K562 (cell line): ENCODE measurements around the gene ZNF581. TPM values are rescaled to one million over a fixed set of nuclear protein-coding genes. Genes with fewer than 3 reads are reported as not detected.

Experiments
- ATAC-seq: fragments of 200-7000 bp; cut with Tn5 transposase; 3 replicates; pipeline ENCODE4 v1.9.1; 2020; ENCODE audit warnings: moderate library complexity
- BruUV-seq: library from RNA; stranded (reverse); fragments of 400-500 nt; replicated peaks from 2 replicates; lab custom pipeline; 2021; lab: Mats Ljungman, UMichigan
- CTCF ChIA-PET: fragments of 300-600 bp; formaldehyde crosslinking; extraction: SDS; loops from one replicate; lab custom pipeline; 2021; ENCODE audit warnings: low intra/inter-chr PET ratio; lab: Yijun Ruan, JAX
- POLR2A ChIA-PET: fragments of 300-600, 350-650 bp; sonication (Branson Sonifier 250); formaldehyde crosslinking; extraction: SDS; loops from one replicate; lab custom pipeline; 2021; ENCODE audit warnings: antibody characterized with exemption, inconsistent platforms; lab: Yijun Ruan, JAX
- DNase-seq, 4 experiments: peaks; one replicate each; pipeline versions ENCODE4 v3.0.0 to v3.0.0-alpha.2; 2011 to 2018; ENCODE audit warnings: low spot score in 3 of 4, mixed read lengths in 3 of 4; ENCODE audit errors: extremely low read depth in 1 of 4
- FAIRE-seq: peaks from 2 replicates; lab custom pipeline; 2011; peaks lifted over from hg19 to GRCh38; lab: Jason Lieb, UNC
- H2AFZ ChIP-seq: 2 replicates; pipeline ENCODE4 v1.6.0; 2011; ENCODE audit warnings: low read depth, low read length, control low read depth, inconsistent platforms
- H3K27ac ChIP-seq: fragments of 200-600 bp; 3 replicates; pipeline ENCODE4 v1.8.0; 2011; ENCODE audit warnings: low read depth, mild to moderate bottlenecking, control low read depth, inconsistent platforms, low read length, moderate library complexity, mixed read lengths; ENCODE audit errors: extremely low read depth
- H3K27me3 ChIP-seq, 2 experiments: fragments of 300-600 bp in 1 of 2; 2 replicates in 1 of 2; 3 replicates in 1 of 2; pipeline versions ENCODE4 v1.6.0 to v1.8.0; 2011; ENCODE audit warnings: inconsistent platforms in 2 of 2, low read length in 2 of 2, mild to moderate bottlenecking in 1 of 2, mixed read lengths in 1 of 2, moderate library complexity in 1 of 2; ENCODE audit not compliant: control insufficient read depth in 2 of 2, insufficient read depth in 2 of 2
- H3K36me3 ChIP-seq: fragments of 300-600 bp; 3 replicates; pipeline ENCODE4 v1.8.0; 2011; ENCODE audit warnings: mild to moderate bottlenecking, low read length, inconsistent platforms; ENCODE audit not compliant: control insufficient read depth, insufficient read depth
- H3K4me1 ChIP-seq, 2 experiments: fragments of 200-600 bp in 1 of 2; replicated peaks in 1 of 2; 2 replicates in 1 of 2; 3 replicates in 1 of 2; pipeline versions ENCODE4 v1.5.1 to v1.8.0; 2011; ENCODE audit warnings: inconsistent platforms in 2 of 2, low read length in 2 of 2, mild to moderate bottlenecking in 1 of 2, mixed read lengths in 1 of 2, moderate library complexity in 1 of 2; ENCODE audit not compliant: control insufficient read depth in 2 of 2, insufficient read depth in 2 of 2
- H3K4me2 ChIP-seq: 2 replicates; pipeline ENCODE4 v1.6.1; 2011; ENCODE audit warnings: low read length, control low read depth, inconsistent platforms, mixed read lengths; ENCODE audit not compliant: insufficient read depth
- H3K4me3 ChIP-seq: fragments of 200-600 bp; sonication (generic), shearing (Covaris generic); 2 replicates; pipeline ENCODE4 v1.5.1; 2016; ENCODE audit warnings: control low read depth, inconsistent platforms
- H3K79me2 ChIP-seq: fragments of 200-600 bp; 3 replicates; pipeline ENCODE4 v1.8.0; 2011; ENCODE audit warnings: low read length, inconsistent platforms; ENCODE audit not compliant: control insufficient read depth, insufficient read depth
- H3K9ac ChIP-seq, 2 experiments: 2 replicates each; pipeline versions ENCODE4 v1.6.0 to v1.6.1; 2011; ENCODE audit warnings: low read depth in 2 of 2, low read length in 2 of 2, control low read depth in 1 of 2, inconsistent platforms in 1 of 2, mild to moderate bottlenecking in 1 of 2, mixed read lengths in 1 of 2; ENCODE audit not compliant: insufficient read depth in 1 of 2
- H3K9me1 ChIP-seq: one replicate; pipeline ENCODE4 v1.6.0; 2011; ENCODE audit warnings: inconsistent platforms, mild to moderate bottlenecking, low read length, moderate library complexity; ENCODE audit not compliant: control insufficient read depth, insufficient read depth
- H3K9me3 ChIP-seq: replicated peaks from 2 replicates; pipeline ENCODE4 v1.5.1; 2011; ENCODE audit warnings: low read depth, low read length, inconsistent platforms; ENCODE audit not compliant: control insufficient read depth, insufficient read depth
- H4K20me1 ChIP-seq: replicated peaks from 2 replicates; pipeline ENCODE4 v1.6.1; 2011; ENCODE audit warnings: low read length, inconsistent platforms, mixed read lengths; ENCODE audit not compliant: control insufficient read depth, insufficient read depth
- CBX1 ChIP-seq: sonication (generic); IDR thresholded peaks from 2 replicates; pipeline ENCODE4 v1.6.1; 2016; ENCODE audit warnings: antibody characterized with exemption, low read depth, mild to moderate bottlenecking
- CHD1 ChIP-seq: fragments of 200-600 bp; sonication (generic); IDR thresholded peaks from one replicate; pipeline ENCODE4 v1.6.1; 2012; ENCODE audit warnings: mild to moderate bottlenecking, moderate library complexity, low read length, inconsistent platforms
- CTCFL ChIP-seq: IDR thresholded peaks from 2 replicates; pipeline ENCODE4 v1.6.1; 2011; ENCODE audit warnings: borderline replicate concordance, low read depth, mild to moderate bottlenecking, moderate library complexity, low read length; ENCODE audit not compliant: insufficient read depth, poor library complexity, severe bottlenecking
- ETS1 ChIP-seq: conservative IDR thresholded peaks from 2 replicates; pipeline ENCODE4 v1.6.1; 2011; ENCODE audit warnings: low read depth, mild to moderate bottlenecking, low read length; ENCODE audit not compliant: control insufficient read depth
- ETV5 ChIP-seq: sonication (generic); formaldehyde crosslinking; IDR thresholded peaks from 2 replicates; pipeline ENCODE4 v1.4.0; 2020; ENCODE audit warnings: low read depth, mild to moderate bottlenecking, missing genetic modification reagents
- ETV6 ChIP-seq, 3 experiments: fragments of 150-350 bp in 1 of 3; sonication (generic) in 1 of 3; formaldehyde crosslinking in 1 of 3; IDR thresholded peaks; 2 replicates each; pipeline versions ENCODE4 v1.6.1 to v1.8.0; 2014 to 2022; ENCODE audit warnings: borderline replicate concordance in 2 of 3, low read depth in 2 of 3, antibody characterized with exemption in 1 of 3, low read length in 1 of 3, mild to moderate bottlenecking in 1 of 3, missing genetic modification reagents in 1 of 3
- GATAD2B ChIP-seq: fragments of 450-650 bp; IDR thresholded peaks from 2 replicates; pipeline ENCODE4 v1.6.1; 2017; ENCODE audit warnings: mild to moderate bottlenecking, borderline replicate concordance
- HOMEZ ChIP-seq: fragments of 250-450 bp; sonication (Bioruptor Pico); IDR thresholded peaks from 2 replicates; pipeline ENCODE4 v1.4.0; 2020; ENCODE audit warnings: mild to moderate bottlenecking, moderate library complexity
- MBD2 ChIP-seq: sonication (generic); IDR thresholded peaks from 2 replicates; pipeline ENCODE4 v1.6.1; 2016; ENCODE audit warnings: low read depth, borderline replicate concordance
- MCM5 ChIP-seq: fragments of 450-650 bp; IDR thresholded peaks from 2 replicates; pipeline ENCODE4 v1.6.1; 2016; ENCODE audit warnings: low read depth
- MEF2A ChIP-seq: IDR thresholded peaks from 2 replicates; pipeline ENCODE4 v1.6.1; 2011; ENCODE audit warnings: low read depth, mild to moderate bottlenecking, low read length, moderate library complexity; ENCODE audit not compliant: control insufficient read depth
- ZBTB12 ChIP-seq: fragments of 250-450 bp; sonication (Bioruptor Pico); IDR thresholded peaks from 2 replicates; pipeline ENCODE4 v1.4.0; 2020
- ZNF121 ChIP-seq: sonication (generic); formaldehyde crosslinking; conservative IDR thresholded peaks from 2 replicates; pipeline ENCODE4 v1.8.0; 2022; ENCODE audit warnings: missing genetic modification reagents
- ZNF146 ChIP-seq: IDR thresholded peaks from one replicate; pipeline ENCODE4 v1.6.1; 2018; ENCODE audit warnings: missing compliant biosample characterization; ENCODE audit not compliant: unreplicated experiment
- ZNF41 ChIP-seq: fragments of 250-450 bp; sonication (Bioruptor Pico); conservative IDR thresholded peaks from 2 replicates; pipeline ENCODE4 v1.4.0; 2020; ENCODE audit warnings: mild to moderate bottlenecking
- WGBS: fragments of 100-300 bp; shearing (Covaris generic); methylation state at CpG from one replicate; pipeline ENCODE4 v1.1.6; 2016; ENCODE audit warnings: low coverage, mixed read lengths; ENCODE audit not compliant: insufficient coverage; ENCODE audit errors: missing lambda C conversion rate; 5-methylcytosine and 5-hydroxymethylcytosine counted together
- in situ Hi-C: fragments of 300-500 bp; cut with MboI; formaldehyde crosslinking; loops from 4 replicates; pipeline ENCODE4 v1.15.0; 2018; ENCODE audit warnings: inconsistent platforms, mixed read lengths
- intact Hi-C: fragments of 100-400 bp; cut with micrococcal nuclease; formaldehyde crosslinking; loops from 2 replicates; pipeline ENCODE4 v1.14.2; 2022
- polyA plus RNA-seq, 8 experiments: library from polyadenylated mRNA; depleted of rRNA in 4 of 8; stranded (reverse) in 5 of 8; unstranded in 3 of 8; fragments of >200 nt; fragmentation: Nextera tagmentation in 2 of 8; fragmentation: Illumina TruSeq in 1 of 8; extraction: Ambion mirVana in 2 of 8; extraction: Trizol in 1 of 8; gene quantifications; 2 replicates each; pipeline versions ENCODE4 v1.2.1 to v1.2.3, GENCODE V29; 2011 to 2014; ENCODE audit warnings: inconsistent platforms in 1 of 8, missing spikeins in 1 of 8
- total RNA-seq, 7 experiments: library from RNA; depleted of rRNA in 6 of 7; stranded (reverse); fragments of >200 nt in 6 of 7; fragmentation: Illumina TruSeq in 2 of 7; extraction: Trizol in 2 of 7; gene quantifications; 2 replicates each; pipeline versions ENCODE4 v1.2.1 to v1.2.3, GENCODE V29; 2011 to 2021; ENCODE audit warnings: low replicate concordance in 1 of 7

Gene ZNF581
- total and polyA plus RNA-seq, 9 of the 15 experiments (the other 6 are each of a cell fraction or from before 2014, with no cell fraction given), result 2.4 to 39.4 (median 15.4) TPM

GRCh38 chr19:55617426-55617825 lies 26.0 kb upstream of the ZNF581 start:
- no peak overlapping the region for H3K4me3 ChIP-seq
- H3K9me3 ChIP-seq, result no peaks in the 10 kb centered on the region
- no peaks in the 10 kb centered on the region; the same call in 1 of the 2 replicates for H4K20me1 ChIP-seq
- intact Hi-C loops (no loop called here), in situ Hi-C loops (no loop called here)
- H2AFZ ChIP-seq, result no peak overlapping the region
- H3K4me1 ChIP-seq, result peaks cover 0 to 9% of the 10 kb centered on the region in 2 experiments; a peak in 2 of 5 replicates
- BruUV-seq, result no TSS peak
- no peak overlapping the region for H3K9ac ChIP-seq
- TF ChIP-seq ETV5 (CRISPR knock-in tag) (no peak), CBX1 (no peak), ETS1 (no peak), MCM5 (no peak), ZNF41 (CRISPR knock-in tag) (no peak), ZNF121 (no peak), ETV6 (IDR thresholded peaks at IDR 0.05; ENCODE audit: borderline replicate concordance in 1 of 2, low read depth in 2 of 2, low read length in 1 of 2) (no peak), ETV6 (CRISPR knock-in tag; IDR thresholded peaks at IDR 0.05; ENCODE audit: borderline replicate concordance) (no peak), CTCFL (no peak), ZBTB12 (CRISPR knock-in tag) (no peak), HOMEZ (CRISPR knock-in tag) (no peak), CHD1 (no peak), GATAD2B (no peak), ZNF146 (CRISPR knock-in tag) (no peak), MBD2 (no peak), MEF2A (no peak)
- ChIA-PET CTCF (no interaction called here), POLR2A (interaction anchor here (0.6 to 2.7 kb wide), 4 partner anchors 11 to 23 kb away, joined by 3 to 18 read pairs (median 4); partner anchors contain the start of genes FIZ1 and ZNF865)
- H3K79me2 ChIP-seq, result peaks cover 6% of the 10 kb centered on the region; the same call in 1 of the 3 replicates
- WGBS, result 86% methylated on average over 8 of the region's 8 CpGs
- DNase-seq (no peak), ATAC-seq (no peak), FAIRE-seq (no peak)
- peaks cover 35% of the 10 kb centered on the region; the same call in 2 of the 3 replicates for H3K36me3 ChIP-seq
- peaks cover 3% of the 10 kb centered on the region for H3K9me1 ChIP-seq
- H3K4me2 ChIP-seq, result no peak overlapping the region
- no peak overlapping the region for H3K27ac ChIP-seq
- no peaks in the 10 kb centered on the region for H3K27me3 ChIP-seq
